ENCODE measurements around the gene MAFF. TPM values are rescaled to one million over a fixed set of nuclear protein-coding genes. Genes with fewer than 3 reads are reported as not detected.

MAFF gene
- total RNA-seq, 1 experiment from 2014 or later = 3.9 TPM

- DNase-seq (ENCODE audit: low spot score) = no peak
Measured at GRCh38 chr22:38203855-38204514, 2.2 kb downstream of the MAFF start.

- no peak for DNase-seq (ENCODE audit: low spot score)
Measured at GRCh38 chr22:38204784-38205183, 3.0 kb downstream of the MAFF start.

- no peak for DNase-seq (ENCODE audit: low spot score)
Measured at GRCh38 chr22:38205261-38206128, 3.7 kb downstream of the MAFF start.

DNA sequence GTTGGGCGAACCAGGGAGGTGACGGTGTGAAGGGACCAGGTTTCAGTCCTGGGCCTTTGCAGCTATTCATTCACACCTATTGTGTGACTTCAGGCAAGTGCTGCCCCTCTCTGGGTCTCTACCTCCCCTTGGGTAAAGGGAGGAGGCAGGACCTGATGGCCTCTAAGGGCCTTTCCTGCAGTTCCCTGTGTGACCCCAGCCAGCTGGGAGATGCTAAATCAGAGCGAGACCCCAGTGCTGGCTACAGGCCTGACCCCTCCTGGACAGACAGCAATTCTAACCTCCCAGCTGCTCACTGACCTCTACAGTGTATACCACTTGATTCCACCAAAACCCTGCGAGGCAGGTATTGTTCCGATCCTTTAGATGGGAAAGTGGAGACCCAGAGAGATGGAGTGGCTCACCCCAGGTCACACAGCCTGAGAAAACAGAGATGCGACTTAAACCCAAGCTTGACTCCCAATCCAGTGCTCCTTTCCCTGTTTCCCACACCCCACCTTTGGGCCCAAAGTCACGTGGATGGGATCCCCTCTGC is 6.2 kb downstream of the MAFF start:
- no peak for DNase-seq (ENCODE audit: low spot score)

DNA sequence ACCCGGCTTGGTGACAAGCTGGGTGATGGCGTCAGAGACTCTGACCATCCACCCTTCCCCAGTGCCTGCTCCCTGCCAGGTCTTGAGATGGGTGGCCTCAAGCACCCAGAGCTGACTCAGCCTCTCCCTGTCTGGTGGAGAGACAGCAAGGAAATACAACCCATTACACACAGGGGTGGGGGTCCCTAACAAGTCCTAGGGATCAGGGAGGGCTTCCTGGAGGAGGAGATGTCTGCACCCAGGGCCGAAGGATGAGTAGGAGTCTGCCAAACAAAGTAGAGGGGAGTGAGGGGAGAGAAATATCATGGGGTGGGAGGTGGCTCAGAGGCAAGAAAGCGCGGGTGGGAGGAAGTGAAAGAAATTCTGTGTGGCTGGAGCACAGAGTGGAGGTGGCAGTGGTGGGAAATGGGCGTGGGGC is 6.8 kb downstream of the MAFF start:
- no peak for DNase-seq (ENCODE audit: low spot score)

GRCh38 chr22:38211556-38211955 is 9.8 kb downstream of the MAFF start:
- no peak for DNase-seq (ENCODE audit: low spot score)

GRCh38 chr22:38212442-38212841 is 10.6 kb downstream of the MAFF start:
- DNase-seq (ENCODE audit: low spot score) = no peak

- DNase-seq (ENCODE audit: low spot score) = no peak
Measured at GRCh38 chr22:38213319-38213989, 11.7 kb downstream of the MAFF start.

DNA sequence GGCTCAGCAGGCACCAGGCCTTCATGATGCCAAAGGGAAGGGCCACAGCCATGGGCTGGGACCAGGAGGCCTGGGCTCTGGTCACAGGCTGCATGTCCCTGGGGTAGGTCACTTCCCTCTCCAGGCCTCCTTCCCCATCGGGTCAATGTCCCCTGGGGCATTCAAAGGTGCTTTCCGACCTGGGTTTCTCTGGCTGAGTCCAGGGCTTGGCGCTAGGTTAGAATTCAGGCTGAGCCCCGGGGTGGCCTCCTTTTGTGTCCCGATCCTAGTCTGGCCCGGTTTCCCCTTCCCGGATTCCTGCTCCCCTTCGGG is 12.2 kb downstream of the MAFF start:
- DNase-seq (ENCODE audit: low spot score) = no peak

GRCh38 chr22:38214302-38215056 is 12.7 kb downstream of the MAFF start:
- DNase-seq (ENCODE audit: low spot score) = no peak

DNA sequence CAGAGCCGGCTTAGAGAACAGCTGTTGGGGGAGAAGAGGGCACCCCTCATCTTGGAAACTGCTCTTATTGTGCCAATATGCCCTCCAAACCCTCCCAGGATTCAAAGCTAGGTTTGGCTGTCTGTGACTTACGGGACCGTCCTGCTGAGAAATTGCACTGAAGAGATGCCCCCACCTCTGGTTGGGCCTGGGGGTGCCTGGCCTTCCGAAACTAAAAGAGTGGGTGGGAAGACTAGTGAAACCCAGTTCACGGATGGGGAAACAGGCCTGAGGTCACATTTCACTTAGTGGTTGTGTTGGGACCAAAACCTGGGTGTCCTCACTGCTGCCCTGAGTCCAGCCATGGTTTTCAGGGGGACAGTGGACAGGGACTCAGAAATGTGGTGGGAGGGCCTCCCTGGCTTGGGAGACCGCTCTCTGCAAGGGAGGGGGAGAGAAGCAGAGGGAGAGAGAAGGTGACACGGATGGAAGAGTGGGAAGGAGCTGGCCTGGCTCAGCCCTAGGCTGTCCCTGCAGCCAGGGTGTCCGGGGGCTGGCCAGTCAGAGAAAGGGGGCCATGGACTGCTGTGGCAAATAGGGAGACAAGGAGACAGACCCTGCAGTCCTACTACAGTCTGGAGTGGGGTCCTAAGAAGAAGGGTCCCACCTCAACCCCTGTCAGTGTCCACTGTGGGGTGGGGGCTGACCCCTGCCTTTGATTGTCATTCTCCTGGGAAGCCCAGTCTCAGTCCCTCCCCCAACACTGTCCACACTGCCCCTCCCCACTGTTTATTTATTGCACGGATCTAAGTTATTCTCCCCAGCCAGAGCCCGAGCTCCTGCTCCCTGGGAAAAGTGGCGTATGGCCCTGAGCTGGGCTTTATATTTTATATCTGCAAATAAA is 13.6 kb downstream of the MAFF start:
- DNase-seq (ENCODE audit: low spot score) = no peak

GRCh38 chr22:38218661-38219622 is 17.1 kb downstream of the MAFF start:
- DNase-seq (ENCODE audit: low spot score) = peak; percentile 88

- no peak for DNase-seq (ENCODE audit: low spot score)
Measured at GRCh38 chr22:38219632-38220031, 17.8 kb downstream of the MAFF start.

DNA sequence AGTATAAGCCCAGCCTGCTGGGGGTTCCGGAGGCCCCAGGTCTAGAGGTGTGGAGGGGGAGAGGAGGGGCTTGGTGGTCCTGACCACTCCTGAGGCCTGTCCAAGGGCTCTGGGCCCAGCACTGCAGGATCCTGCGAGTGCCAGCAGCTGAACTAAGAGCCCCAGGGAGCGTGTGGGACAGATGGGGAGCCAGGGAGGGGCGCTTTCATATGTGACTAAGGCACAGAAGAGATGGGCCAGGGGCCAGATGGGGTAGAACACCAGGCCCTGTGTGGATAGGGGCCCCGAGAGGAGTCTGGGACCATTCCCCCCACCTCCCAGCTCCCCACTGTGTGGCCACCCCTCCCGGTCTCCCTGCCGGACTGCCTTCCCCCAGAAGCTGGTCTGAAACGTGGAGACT is 18.4 kb downstream of the MAFF start:
- DNase-seq (ENCODE audit: low spot score) = no peak

- DNase-seq (ENCODE audit: low spot score) = no peak
Measured at GRCh38 chr22:38220653-38221386, 19.0 kb downstream of the MAFF start.

DNA sequence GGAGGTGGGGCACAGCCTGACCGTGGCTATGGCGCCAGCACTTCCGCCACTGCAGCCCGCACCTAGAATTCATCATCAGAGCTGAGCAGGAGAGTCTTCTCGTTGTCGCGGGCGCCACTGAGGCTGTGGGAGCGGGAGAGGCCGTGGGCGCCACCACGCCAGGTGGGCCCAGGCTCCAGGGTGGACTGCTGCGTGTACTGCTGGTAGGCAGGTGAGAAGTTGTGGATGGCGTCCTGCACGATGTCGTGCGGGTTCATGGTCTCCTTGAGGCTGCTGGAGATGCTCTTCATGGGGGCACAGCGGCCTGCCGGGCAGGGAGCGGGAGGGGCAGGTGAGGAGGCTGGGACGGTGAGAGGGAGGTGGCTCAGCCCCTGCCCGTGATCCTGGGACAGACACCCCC is 19.6 kb downstream of the MAFF start:
- DNase-seq (ENCODE audit: low spot score) = no peak

GRCh38 chr22:38221908-38222796 is 20.4 kb downstream of the MAFF start:
- no peak for DNase-seq (ENCODE audit: low spot score)

- DNase-seq (ENCODE audit: low spot score) = no peak
Measured at GRCh38 chr22:38222797-38223119, 21.0 kb downstream of the MAFF start.

Measured in H4 (cell line).